IMR-90 (cell line): Measurements from ENCODE around the gene RAP2A. TPM values are rescaled to one million over a fixed set of nuclear protein-coding genes. Genes with fewer than 3 reads are reported as not detected.

Experiments
- microRNA-seq, 2 experiments: library from miRNA; stranded (forward) in 1 of 2; unstranded in 1 of 2; fragments of 10-50 nt in 1 of 2; fragments of <30 nt in 1 of 2; gene quantifications in 1 of 2; microRNA quantifications in 1 of 2; one replicate each; pipeline versions ENCODE3 to v1.1.0; 2013 to 2020; ENCODE audit not compliant: insufficient read depth in 1 of 2, insufficient read length in 1 of 2, unreplicated experiment in 1 of 2
- polyA plus RNA-seq, 3 experiments: library from polyadenylated mRNA; depleted of rRNA; stranded (reverse); fragments of >200 nt; gene quantifications; 2 replicates each; pipeline ENCODE4 v1.2.3, GENCODE V29; 2012; ENCODE audit warnings: low replicate concordance in 1 of 3
- small RNA-seq, 5 experiments: library from RNA; depleted of rRNA; stranded (forward); fragments of <200 nt; gene quantifications; one replicate each; pipeline ENCODE3, GENCODE V24; 2012
- total RNA-seq: library from RNA; depleted of rRNA; stranded (reverse); fragments of >200 nt; gene quantifications from 2 replicates; pipeline ENCODE4 v1.2.3, GENCODE V29; 2012; rRNA removed

RAP2A gene
- total and polyA plus RNA-seq, 2 of the 4 experiments (the other 2 are of a cell fraction), result 6.4 to 21.0 TPM

Small RNAs within 50 kb of the gene (microRNA-seq; reads per million reads assigned to microRNA genes)
- gene AL442067.1 (ENCODE audit: insufficient read depth, insufficient read length), result not detected

Small RNAs within 50 kb of the gene (small RNA-seq; reads per million reads assigned to genes)
- gene AL442067.1, result 0 reads per million in 5 experiments

Other genes with a start within 250 kb of the RAP2A start
- 103 and 126 TPM in 2 replicates for gene MBNL2, start 211.8 kb upstream of the RAP2A start, total RNA-seq
- gene MBNL2, start 211.8 kb upstream of the RAP2A start, polyA plus RNA-seq (2012; rRNA removed), result 24.8 and 26.9 TPM in 2 replicates